ENCODE results near the gene DAZL.

GRCh38 chr3:16639806-16640205 lies 34.6 kb upstream of the DAZL start:
- TF ChIP-seq GATA2 (CRISPR knock-in tag; IDR thresholded peaks at IDR 0.05), result no peak
- TF ChIP-seq, protein P1, sequence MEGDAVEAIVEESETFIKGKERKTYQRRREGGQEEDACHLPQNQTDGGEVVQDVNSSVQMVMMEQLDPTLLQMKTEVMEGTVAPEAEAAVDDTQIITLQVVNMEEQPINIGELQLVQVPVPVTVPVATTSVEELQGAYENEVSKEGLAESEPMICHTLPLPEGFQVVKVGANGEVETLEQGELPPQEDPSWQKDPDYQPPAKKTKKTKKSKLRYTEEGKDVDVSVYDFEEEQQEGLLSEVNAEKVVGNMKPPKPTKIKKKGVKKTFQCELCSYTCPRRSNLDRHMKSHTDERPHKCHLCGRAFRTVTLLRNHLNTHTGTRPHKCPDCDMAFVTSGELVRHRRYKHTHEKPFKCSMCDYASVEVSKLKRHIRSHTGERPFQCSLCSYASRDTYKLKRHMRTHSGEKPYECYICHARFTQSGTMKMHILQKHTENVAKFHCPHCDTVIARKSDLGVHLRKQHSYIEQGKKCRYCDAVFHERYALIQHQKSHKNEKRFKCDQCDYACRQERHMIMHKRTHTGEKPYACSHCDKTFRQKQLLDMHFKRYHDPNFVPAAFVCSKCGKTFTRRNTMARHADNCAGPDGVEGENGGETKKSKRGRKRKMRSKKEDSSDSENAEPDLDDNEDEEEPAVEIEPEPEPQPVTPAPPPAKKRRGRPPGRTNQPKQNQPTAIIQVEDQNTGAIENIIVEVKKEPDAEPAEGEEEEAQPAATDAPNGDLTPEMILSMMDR (IDR thresholded peaks at IDR 0.05), result no peak
- no peak for TF ChIP-seq EZH2phosphoT487 (IDR thresholded peaks at IDR 0.05; ENCODE audit: borderline replicate concordance, low read depth)
- TF ChIP-seq NFIC (IDR thresholded peaks at IDR 0.05; ENCODE audit: borderline replicate concordance), result no peak
- TF ChIP-seq USF1 (IDR thresholded peaks at IDR 0.05; ENCODE audit: borderline replicate concordance, low read depth), result no peak

Data from SK-N-SH (cell line).